Liver (tissue), 9 donors: ENCODE data around the gene EFCAB12. TPM values are rescaled to one million over a fixed set of nuclear protein-coding genes. Genes with fewer than 3 reads are reported as not detected.

Source experiments
- DNase-seq: peaks from one replicate; pipeline ENCODE4 v3.0.0-alpha.2; 2017; ENCODE audit warnings: low spot score
- H3K27ac ChIP-seq, 2 donors: one replicate each; pipeline ENCODE4 v1.7.0; 2013; ENCODE audit warnings: inconsistent platforms in 2 of 2, low read length in 2 of 2, control low read depth in 1 of 2, low read depth in 1 of 2, mild to moderate bottlenecking in 1 of 2
- H3K27me3 ChIP-seq, 4 donors: one replicate each; pipeline versions ENCODE4 v1.6.1 to v1.7.0; 2013; ENCODE audit warnings: low read length in 3 of 4, inconsistent platforms in 1 of 4, mild to moderate bottlenecking in 1 of 4, moderate library complexity in 1 of 4; ENCODE audit not compliant: control insufficient read depth in 4 of 4, insufficient read depth in 4 of 4
- H3K36me3 ChIP-seq, 4 donors: one replicate each; pipeline versions ENCODE4 v1.6.1 to v1.7.0; 2013; ENCODE audit warnings: low read length in 3 of 4, mild to moderate bottlenecking in 3 of 4, low read depth in 1 of 4, moderate library complexity in 1 of 4; ENCODE audit not compliant: control insufficient read depth in 4 of 4, insufficient read depth in 3 of 4
- H3K4me1 ChIP-seq, 4 donors: one replicate each; pipeline versions ENCODE4 v1.6.1 to v1.7.0; 2013; ENCODE audit warnings: low read length in 3 of 4, mild to moderate bottlenecking in 3 of 4, moderate library complexity in 1 of 4; ENCODE audit not compliant: control insufficient read depth in 4 of 4, insufficient read depth in 4 of 4
- H3K4me3 ChIP-seq, 3 donors: one replicate each; pipeline versions ENCODE4 v1.6.1 to v1.7.0; 2013; ENCODE audit warnings: low read length in 3 of 3, control low read depth in 1 of 3, low read depth in 1 of 3, mild to moderate bottlenecking in 1 of 3
- H3K9ac ChIP-seq, 2 donors: one replicate each; pipeline ENCODE4 v1.7.0; 2013; ENCODE audit warnings: low read length in 2 of 2, mild to moderate bottlenecking in 2 of 2, moderate library complexity in 2 of 2, control low read depth in 1 of 2, low read depth in 1 of 2
- H3K9me3 ChIP-seq, 4 donors: one replicate each; pipeline versions ENCODE4 v1.6.1 to v1.7.0; 2013; ENCODE audit warnings: low read length in 3 of 4; ENCODE audit not compliant: control insufficient read depth in 4 of 4
- EGR1 ChIP-seq, 2 donors: IDR thresholded peaks; 2 replicates each; pipeline ENCODE4 v1.6.1; 2016 to 2018; ENCODE audit warnings: antibody characterized with exemption in 2 of 2, low read depth in 2 of 2
- FOXA1 ChIP-seq: IDR thresholded peaks from 2 replicates; pipeline ENCODE4 v1.6.1; 2016; ENCODE audit warnings: antibody characterized with exemption
- FOXA2 ChIP-seq: IDR thresholded peaks from 2 replicates; pipeline ENCODE4 v1.6.1; 2016; ENCODE audit warnings: antibody characterized with exemption
- GABPA ChIP-seq, 2 donors: IDR thresholded peaks in 1 of 2; conservative IDR thresholded peaks in 1 of 2; 2 replicates each; pipeline ENCODE4 v1.6.1; 2016; ENCODE audit warnings: antibody characterized with exemption in 2 of 2, mild to moderate bottlenecking in 1 of 2, moderate library complexity in 1 of 2
- HNF4A ChIP-seq, 2 donors: conservative IDR thresholded peaks; 2 replicates each; pipeline ENCODE4 v1.6.1; 2016; ENCODE audit warnings: antibody characterized with exemption in 2 of 2, mild to moderate bottlenecking in 2 of 2
- HNF4G ChIP-seq: IDR thresholded peaks from 2 replicates; pipeline ENCODE4 v1.6.1; 2016; ENCODE audit warnings: antibody characterized with exemption
- JUND ChIP-seq, 2 donors: IDR thresholded peaks; 2 replicates each; pipeline ENCODE4 v1.6.1; 2016; ENCODE audit warnings: antibody characterized with exemption in 2 of 2
- NR2F2 ChIP-seq: IDR thresholded peaks from 2 replicates; pipeline ENCODE4 v1.6.1; 2016; ENCODE audit warnings: antibody characterized with exemption
- RAD21 ChIP-seq, 2 donors: IDR thresholded peaks; 2 replicates each; pipeline ENCODE4 v1.6.1; 2016; ENCODE audit warnings: antibody characterized with exemption in 2 of 2, mild to moderate bottlenecking in 2 of 2
- RXRA ChIP-seq, 2 donors: IDR thresholded peaks; 2 replicates each; pipeline ENCODE4 v1.6.1; 2017 to 2018; ENCODE audit warnings: antibody characterized with exemption in 2 of 2, mild to moderate bottlenecking in 1 of 2
- SP1 ChIP-seq: IDR thresholded peaks from 2 replicates; pipeline ENCODE4 v1.6.1; 2018; ENCODE audit warnings: antibody characterized with exemption, mild to moderate bottlenecking
- TAF1 ChIP-seq: conservative IDR thresholded peaks from 2 replicates; pipeline ENCODE4 v1.6.1; 2016; ENCODE audit warnings: antibody characterized with exemption, mild to moderate bottlenecking
- YY1 ChIP-seq: IDR thresholded peaks from 2 replicates; pipeline ENCODE4 v1.6.1; 2016; ENCODE audit warnings: antibody characterized with exemption, mild to moderate bottlenecking
- WGBS: extraction: QIAGEN DNeasy Blood & Tissue Kit; methylation state at CpG from one replicate; pipeline ENCODE4 v1.1.7; 2013; 5-methylcytosine and 5-hydroxymethylcytosine counted together
- polyA plus RNA-seq, 2 donors: library from polyadenylated mRNA; stranded (reverse) in 1 of 2; unstranded in 1 of 2; fragments of 200-250 nt in 1 of 2; fragments of >200 nt in 1 of 2; fragmentation: Nextera tagmentation in 1 of 2; extraction: Ambion mirVana in 1 of 2; gene quantifications; one replicate each; pipeline versions ENCODE4 v1.2.1 to v1.2.3, GENCODE V29; 2013 to 2015
- total RNA-seq, 2 donors: library from RNA; depleted of rRNA; stranded (reverse); fragments of >200 nt; gene quantifications; one replicate each; pipeline ENCODE4 v1.2.3, GENCODE V29; 2014
- TF ChIP-seq, protein P1 (sequence below): IDR thresholded peaks from 2 replicates; pipeline ENCODE4 v1.6.1; 2016; ENCODE audit warnings: antibody characterized with exemption
- TF ChIP-seq, protein P2 (sequence below): fragments of 150-350 bp; IDR thresholded peaks from 2 replicates; pipeline ENCODE4 v1.5.1; 2017; ENCODE audit warnings: improper control_type of control experiment, low read depth, low read length; ENCODE audit not compliant: missing input control
- TF ChIP-seq, protein P3 (sequence below): IDR thresholded peaks from 2 replicates; pipeline ENCODE4 v1.6.1; 2016; ENCODE audit warnings: antibody characterized with exemption
- TF ChIP-seq, protein P4 (sequence below): IDR thresholded peaks from 2 replicates; pipeline ENCODE4 v1.6.1; 2016; ENCODE audit warnings: antibody characterized with exemption
- TF ChIP-seq, protein P5 (sequence below): IDR thresholded peaks from 2 replicates; pipeline ENCODE4 v1.6.1; 2016; ENCODE audit warnings: antibody characterized with exemption, mild to moderate bottlenecking
- donor health status: healthy.
- donor health status: healthy.
- donor health status: healthy.
- donor health status: healthy.
- donor health status: healthy.

EFCAB12 gene
- total and polyA plus RNA-seq, 4 donors: 0.37 to 2.4 (median 0.65) TPM

DNA sequence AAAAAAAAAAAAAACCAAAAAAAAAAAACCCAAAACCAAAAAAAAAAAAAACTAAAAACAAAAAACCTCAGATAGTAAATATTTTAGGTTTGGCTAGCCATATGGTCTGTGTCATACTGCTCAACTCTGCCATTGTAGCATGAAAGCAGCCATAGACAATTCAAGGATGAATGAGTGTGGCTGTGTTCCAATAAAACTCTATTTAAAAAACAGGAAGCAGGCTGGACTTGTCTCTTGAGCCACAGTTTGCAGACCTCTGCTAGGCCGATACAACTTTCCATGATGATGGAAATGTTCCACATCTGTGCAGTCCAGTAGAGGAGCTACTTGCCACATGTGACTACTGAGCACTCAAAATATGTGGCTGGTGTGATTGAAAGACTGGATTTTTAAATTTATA, 11.1 kb downstream of the EFCAB12 start:
- no peak for DNase-seq
- Histone ChIP-seq H3K9me3 (no peaks in the 10 kb centered on the region), H3K4me3 (no peak overlapping the region), H3K36me3 (no peaks in the 10 kb centered on the region), H3K27me3 (no peaks in the 10 kb centered on the region), H3K9ac (no peak overlapping the region), H3K27ac (no peak overlapping the region), H3K4me1 (peaks cover 0 to 12% (median 2%) of the 10 kb centered on the region in 4 donors)
- WGBS: 69% methylated on average over 1 of the region's 1 CpG
- TF ChIP-seq GABPA (IDR thresholded peaks at IDR 0.05 in 1 of 2, conservative IDR thresholded peaks at IDR 0.05 in 1 of 2): no peak
- peak; percentile 63 for TF ChIP-seq SP1
- no peak for TF ChIP-seq FOXA2
- TF ChIP-seq, protein P1, sequence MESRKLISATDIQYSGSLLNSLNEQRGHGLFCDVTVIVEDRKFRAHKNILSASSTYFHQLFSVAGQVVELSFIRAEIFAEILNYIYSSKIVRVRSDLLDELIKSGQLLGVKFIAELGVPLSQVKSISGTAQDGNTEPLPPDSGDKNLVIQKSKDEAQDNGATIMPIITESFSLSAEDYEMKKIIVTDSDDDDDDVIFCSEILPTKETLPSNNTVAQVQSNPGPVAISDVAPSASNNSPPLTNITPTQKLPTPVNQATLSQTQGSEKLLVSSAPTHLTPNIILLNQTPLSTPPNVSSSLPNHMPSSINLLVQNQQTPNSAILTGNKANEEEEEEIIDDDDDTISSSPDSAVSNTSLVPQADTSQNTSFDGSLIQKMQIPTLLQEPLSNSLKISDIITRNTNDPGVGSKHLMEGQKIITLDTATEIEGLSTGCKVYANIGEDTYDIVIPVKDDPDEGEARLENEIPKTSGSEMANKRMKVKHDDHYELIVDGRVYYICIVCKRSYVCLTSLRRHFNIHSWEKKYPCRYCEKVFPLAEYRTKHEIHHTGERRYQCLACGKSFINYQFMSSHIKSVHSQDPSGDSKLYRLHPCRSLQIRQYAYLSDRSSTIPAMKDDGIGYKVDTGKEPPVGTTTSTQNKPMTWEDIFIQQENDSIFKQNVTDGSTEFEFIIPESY: no peak
- TF ChIP-seq, protein P2, sequence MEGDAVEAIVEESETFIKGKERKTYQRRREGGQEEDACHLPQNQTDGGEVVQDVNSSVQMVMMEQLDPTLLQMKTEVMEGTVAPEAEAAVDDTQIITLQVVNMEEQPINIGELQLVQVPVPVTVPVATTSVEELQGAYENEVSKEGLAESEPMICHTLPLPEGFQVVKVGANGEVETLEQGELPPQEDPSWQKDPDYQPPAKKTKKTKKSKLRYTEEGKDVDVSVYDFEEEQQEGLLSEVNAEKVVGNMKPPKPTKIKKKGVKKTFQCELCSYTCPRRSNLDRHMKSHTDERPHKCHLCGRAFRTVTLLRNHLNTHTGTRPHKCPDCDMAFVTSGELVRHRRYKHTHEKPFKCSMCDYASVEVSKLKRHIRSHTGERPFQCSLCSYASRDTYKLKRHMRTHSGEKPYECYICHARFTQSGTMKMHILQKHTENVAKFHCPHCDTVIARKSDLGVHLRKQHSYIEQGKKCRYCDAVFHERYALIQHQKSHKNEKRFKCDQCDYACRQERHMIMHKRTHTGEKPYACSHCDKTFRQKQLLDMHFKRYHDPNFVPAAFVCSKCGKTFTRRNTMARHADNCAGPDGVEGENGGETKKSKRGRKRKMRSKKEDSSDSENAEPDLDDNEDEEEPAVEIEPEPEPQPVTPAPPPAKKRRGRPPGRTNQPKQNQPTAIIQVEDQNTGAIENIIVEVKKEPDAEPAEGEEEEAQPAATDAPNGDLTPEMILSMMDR: no peak
- no peak for TF ChIP-seq EGR1 (IDR thresholded peaks at IDR 0.05; ENCODE audit: low read depth in 2 of 2)
- no peak for TF ChIP-seq RXRA (IDR thresholded peaks at IDR 0.05)
- TF ChIP-seq NR2F2: no peak
- TF ChIP-seq, protein P3, sequence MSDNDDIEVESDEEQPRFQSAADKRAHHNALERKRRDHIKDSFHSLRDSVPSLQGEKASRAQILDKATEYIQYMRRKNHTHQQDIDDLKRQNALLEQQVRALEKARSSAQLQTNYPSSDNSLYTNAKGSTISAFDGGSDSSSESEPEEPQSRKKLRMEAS: no peak
- TF ChIP-seq, protein P4, sequence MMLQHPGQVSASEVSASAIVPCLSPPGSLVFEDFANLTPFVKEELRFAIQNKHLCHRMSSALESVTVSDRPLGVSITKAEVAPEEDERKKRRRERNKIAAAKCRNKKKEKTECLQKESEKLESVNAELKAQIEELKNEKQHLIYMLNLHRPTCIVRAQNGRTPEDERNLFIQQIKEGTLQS: no peak
- TF ChIP-seq HNF4A (conservative IDR thresholded peaks at IDR 0.05): peak in 1 of 2 donors; percentile 21
- no peak for TF ChIP-seq JUND (IDR thresholded peaks at IDR 0.05)
- no peak for TF ChIP-seq TAF1
- TF ChIP-seq YY1: peak; percentile 26
- TF ChIP-seq HNF4G: no peak
- no peak for TF ChIP-seq FOXA1
- TF ChIP-seq RAD21 (IDR thresholded peaks at IDR 0.05): peak in 1 of 2 donors; percentile 25
- TF ChIP-seq, protein P5, sequence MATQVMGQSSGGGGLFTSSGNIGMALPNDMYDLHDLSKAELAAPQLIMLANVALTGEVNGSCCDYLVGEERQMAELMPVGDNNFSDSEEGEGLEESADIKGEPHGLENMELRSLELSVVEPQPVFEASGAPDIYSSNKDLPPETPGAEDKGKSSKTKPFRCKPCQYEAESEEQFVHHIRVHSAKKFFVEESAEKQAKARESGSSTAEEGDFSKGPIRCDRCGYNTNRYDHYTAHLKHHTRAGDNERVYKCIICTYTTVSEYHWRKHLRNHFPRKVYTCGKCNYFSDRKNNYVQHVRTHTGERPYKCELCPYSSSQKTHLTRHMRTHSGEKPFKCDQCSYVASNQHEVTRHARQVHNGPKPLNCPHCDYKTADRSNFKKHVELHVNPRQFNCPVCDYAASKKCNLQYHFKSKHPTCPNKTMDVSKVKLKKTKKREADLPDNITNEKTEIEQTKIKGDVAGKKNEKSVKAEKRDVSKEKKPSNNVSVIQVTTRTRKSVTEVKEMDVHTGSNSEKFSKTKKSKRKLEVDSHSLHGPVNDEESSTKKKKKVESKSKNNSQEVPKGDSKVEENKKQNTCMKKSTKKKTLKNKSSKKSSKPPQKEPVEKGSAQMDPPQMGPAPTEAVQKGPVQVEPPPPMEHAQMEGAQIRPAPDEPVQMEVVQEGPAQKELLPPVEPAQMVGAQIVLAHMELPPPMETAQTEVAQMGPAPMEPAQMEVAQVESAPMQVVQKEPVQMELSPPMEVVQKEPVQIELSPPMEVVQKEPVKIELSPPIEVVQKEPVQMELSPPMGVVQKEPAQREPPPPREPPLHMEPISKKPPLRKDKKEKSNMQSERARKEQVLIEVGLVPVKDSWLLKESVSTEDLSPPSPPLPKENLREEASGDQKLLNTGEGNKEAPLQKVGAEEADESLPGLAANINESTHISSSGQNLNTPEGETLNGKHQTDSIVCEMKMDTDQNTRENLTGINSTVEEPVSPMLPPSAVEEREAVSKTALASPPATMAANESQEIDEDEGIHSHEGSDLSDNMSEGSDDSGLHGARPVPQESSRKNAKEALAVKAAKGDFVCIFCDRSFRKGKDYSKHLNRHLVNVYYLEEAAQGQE: no peak
